Measurements from ENCODE around the gene PPFIBP1. TPM values are rescaled to one million over a fixed set of nuclear protein-coding genes. Genes with fewer than 3 reads are reported as not detected.

Gene PPFIBP1
- total RNA-seq, 1 experiment from 2014 or later, result 88.6 TPM

- H3K9me3 ChIP-seq (ENCODE audit: control insufficient read depth, insufficient read depth, low read depth, low read length), result no peaks in the 10 kb centered on the region
- H3K4me3 ChIP-seq (ENCODE audit: low read depth in 2 of 2, low read length in 2 of 2), result no peak overlapping the region
- in situ Hi-C loops (cut with HindIII; ENCODE audit: low pct_unique_long_range_greater_than_20kb, low sequenced_read_pairs) (no loop called here), intact Hi-C loops (cut with micrococcal nuclease; ENCODE audit: unreplicated experiment) (no loop called here)
- H3K4me1 ChIP-seq (ENCODE audit: control insufficient read depth, insufficient read depth, low read length), result peaks cover 9% of the 10 kb centered on the region; the same call in 1 of the 2 replicates
- H3K36me3 ChIP-seq (ENCODE audit: control insufficient read depth, insufficient read depth, low read length), result peaks cover 3% of the 10 kb centered on the region; the same call in 1 of the 2 replicates
- no peak for TF ChIP-seq POLR2AphosphoS5 (IDR thresholded peaks at IDR 0.05; ENCODE audit: low read depth, low read length)
- no peak for TF ChIP-seq REST (IDR thresholded peaks at IDR 0.05; ENCODE audit: insufficient read depth in 1 of 2, low read depth in 2 of 2, low read length in 1 of 2)
- no peak for TF ChIP-seq TCF7L2 (IDR thresholded peaks at IDR 0.05; ENCODE audit: low read depth, low read length)
- no peak for TF ChIP-seq CTCF (IDR thresholded peaks at IDR 0.05)
- TF ChIP-seq SIN3A (IDR thresholded peaks at IDR 0.05; ENCODE audit: borderline replicate concordance, insufficient read depth, low read depth, low read length), result no peak
- DNase-seq (ENCODE audit: low read depth, low spot score) (no peak), ATAC-seq (no peak)
- H3K27ac ChIP-seq (ENCODE audit: low read length), result no peak overlapping the region
- no TSS peak for BruUV-seq (replicated peaks)
- no peaks in the 10 kb centered on the region for H3K27me3 ChIP-seq (ENCODE audit: control insufficient read depth, insufficient read depth, low read length)
- ChIA-PET CTCF (no interaction called here), POLR2A (no interaction called here)
Observed at GRCh38 chr12:27575090-27575761, 51.2 kb downstream of the PPFIBP1 start.

GRCh38 chr12:27575762-27576118 is 51.7 kb downstream of the PPFIBP1 start:
- ChIA-PET POLR2A (no interaction called here), CTCF (no interaction called here)
- H3K27me3 ChIP-seq (ENCODE audit: control insufficient read depth, insufficient read depth, low read length), result no peaks in the 10 kb centered on the region
- no peak overlapping the region for H3K27ac ChIP-seq (ENCODE audit: low read length)
- H3K9me3 ChIP-seq (ENCODE audit: control insufficient read depth, insufficient read depth, low read depth, low read length), result no peaks in the 10 kb centered on the region
- TF ChIP-seq TCF7L2 (IDR thresholded peaks at IDR 0.05; ENCODE audit: low read depth, low read length), result no peak
- TF ChIP-seq CTCF (IDR thresholded peaks at IDR 0.05), result no peak
- no peak for TF ChIP-seq REST (IDR thresholded peaks at IDR 0.05; ENCODE audit: insufficient read depth in 1 of 2, low read depth in 2 of 2, low read length in 1 of 2)
- TF ChIP-seq POLR2AphosphoS5 (IDR thresholded peaks at IDR 0.05; ENCODE audit: low read depth, low read length), result no peak
- no peak for TF ChIP-seq SIN3A (IDR thresholded peaks at IDR 0.05; ENCODE audit: borderline replicate concordance, insufficient read depth, low read depth, low read length)
- DNase-seq (ENCODE audit: low read depth, low spot score) (no peak), ATAC-seq (no peak)
- H3K36me3 ChIP-seq (ENCODE audit: control insufficient read depth, insufficient read depth, low read length), result peaks cover 3% of the 10 kb centered on the region; the same call in 1 of the 2 replicates
- peaks cover 9% of the 10 kb centered on the region; the same call in 1 of the 2 replicates for H3K4me1 ChIP-seq (ENCODE audit: control insufficient read depth, insufficient read depth, low read length)
- in situ Hi-C loops (cut with HindIII; ENCODE audit: low pct_unique_long_range_greater_than_20kb, low sequenced_read_pairs) (no loop called here), intact Hi-C loops (cut with micrococcal nuclease; ENCODE audit: unreplicated experiment) (no loop called here)
- no TSS peak for BruUV-seq (replicated peaks)
- H3K4me3 ChIP-seq (ENCODE audit: low read depth in 2 of 2, low read length in 2 of 2), result no peak overlapping the region
